Neuronal stem cell (in vitro differentiated cells): Measurements from ENCODE around the gene SLC9A4.

ENCODE experiments used
- DNase-seq: peaks from one replicate; pipeline ENCODE4 v3.0.0-alpha.2; 2013; ENCODE audit warnings: low spot score
- H2AFZ ChIP-seq: one replicate; pipeline ENCODE4 v1.6.1; 2013; ENCODE audit warnings: mild to moderate bottlenecking, low read length, inconsistent platforms
- H2AK5ac ChIP-seq: 2 replicates; pipeline ENCODE4 v1.6.1; 2013; ENCODE audit warnings: low read depth, mild to moderate bottlenecking, inconsistent platforms, low read length, moderate library complexity, mixed read lengths
- H2BK120ac ChIP-seq: 2 replicates; pipeline ENCODE4 v1.6.1; 2013; ENCODE audit warnings: low read depth, mild to moderate bottlenecking, inconsistent platforms, low read length, moderate library complexity, mixed read lengths
- H2BK12ac ChIP-seq: one replicate; pipeline ENCODE4 v1.6.1; 2013; ENCODE audit warnings: low read length, inconsistent platforms
- H2BK15ac ChIP-seq: 2 replicates; pipeline ENCODE4 v1.6.1; 2013; ENCODE audit warnings: mild to moderate bottlenecking, low read length, inconsistent platforms, mixed read lengths
- H2BK5ac ChIP-seq: one replicate; pipeline ENCODE4 v1.6.1; 2013; ENCODE audit warnings: inconsistent platforms, mild to moderate bottlenecking, low read length, moderate library complexity
- H3K14ac ChIP-seq: one replicate; pipeline ENCODE4 v1.6.1; 2013; ENCODE audit warnings: low read length, inconsistent platforms
- H3K18ac ChIP-seq: 2 replicates; pipeline ENCODE4 v1.6.1; 2013; ENCODE audit warnings: low read length, inconsistent platforms
- H3K23ac ChIP-seq: 2 replicates; pipeline ENCODE4 v1.6.1; 2013; ENCODE audit warnings: low read depth, mild to moderate bottlenecking, mixed read lengths, low read length, inconsistent platforms; ENCODE audit not compliant: poor library complexity
- H3K27ac ChIP-seq: replicated peaks from 3 replicates; pipeline ENCODE4 v1.5.1; 2013; ENCODE audit warnings: low read length, inconsistent platforms
- H3K27me3 ChIP-seq, 3 experiments: 2 replicates each; pipeline ENCODE4 v1.6.1; 2013; ENCODE audit warnings: low read length in 3 of 3, mild to moderate bottlenecking in 2 of 3, inconsistent platforms in 1 of 3, low read depth in 1 of 3, mixed read lengths in 1 of 3, moderate library complexity in 1 of 3; ENCODE audit not compliant: control insufficient read depth in 3 of 3, insufficient read depth in 3 of 3
- H3K36me3 ChIP-seq, 2 donors: replicated peaks in 1 of 2; 2 replicates each; pipeline ENCODE4 v1.6.1; 2013; ENCODE audit warnings: low read length in 2 of 2; ENCODE audit not compliant: control insufficient read depth in 2 of 2, insufficient read depth in 2 of 2
- H3K4ac ChIP-seq: 2 replicates; pipeline ENCODE4 v1.6.1; 2013; ENCODE audit warnings: inconsistent platforms, mild to moderate bottlenecking, low read length, moderate library complexity
- H3K4me1 ChIP-seq, 2 donors: 1 replicate in 1 of 2; 2 replicates in 1 of 2; pipeline ENCODE4 v1.6.1; 2013; ENCODE audit warnings: low read length in 2 of 2, low read depth in 1 of 2; ENCODE audit not compliant: control insufficient read depth in 2 of 2, insufficient read depth in 1 of 2
- H3K4me2 ChIP-seq: one replicate; pipeline ENCODE4 v1.6.1; 2013; ENCODE audit warnings: mild to moderate bottlenecking, low read length, inconsistent platforms; ENCODE audit not compliant: insufficient read depth, poor library complexity, severe bottlenecking
- H3K4me3 ChIP-seq, 2 donors: 2 replicates each; pipeline ENCODE4 v1.5.1; 2013; ENCODE audit warnings: low read length in 2 of 2, mild to moderate bottlenecking in 2 of 2, inconsistent platforms in 1 of 2, moderate library complexity in 1 of 2
- H3K79me1 ChIP-seq: one replicate; pipeline ENCODE4 v1.6.1; 2013; ENCODE audit warnings: low read depth, mild to moderate bottlenecking, inconsistent platforms, low read length, moderate library complexity
- H3K9ac ChIP-seq: one replicate; pipeline ENCODE4 v1.6.1; 2013; ENCODE audit warnings: mild to moderate bottlenecking, low read depth, low read length, inconsistent platforms; ENCODE audit not compliant: poor library complexity
- H3K9me3 ChIP-seq, 2 donors: replicated peaks in 1 of 2; 2 replicates each; pipeline versions ENCODE3 to v1.6.1; 2013; ENCODE audit warnings: low read length in 2 of 2, mild to moderate bottlenecking in 2 of 2, inconsistent platforms in 1 of 2, low read depth in 1 of 2, mixed read lengths in 1 of 2, moderate library complexity in 1 of 2; ENCODE audit not compliant: control insufficient read depth in 2 of 2, insufficient read depth in 1 of 2
- H4K8ac ChIP-seq: one replicate; pipeline ENCODE4 v1.6.1; 2013; ENCODE audit warnings: low read depth, mild to moderate bottlenecking, inconsistent platforms, low read length, moderate library complexity
- H4K91ac ChIP-seq: one replicate; pipeline ENCODE4 v1.6.1; 2013; ENCODE audit warnings: low read length, low read depth, mild to moderate bottlenecking, inconsistent platforms; ENCODE audit not compliant: poor library complexity
- WGBS, 2 donors: extraction: QIAGEN DNeasy Blood & Tissue Kit; methylation state at CpG; one replicate each; pipeline ENCODE4 v1.1.7; 2013; ENCODE audit warnings: missing lambda C conversion rate in 2 of 2, mixed read lengths in 1 of 2; ENCODE audit not compliant: insufficient read length in 2 of 2, insufficient replicate concordance in 1 of 2; ENCODE audit errors: extremely low coverage in 2 of 2; 5-methylcytosine and 5-hydroxymethylcytosine counted together

Gene SLC9A4

GRCh38 chr2:102425441-102426132 is 47.4 kb upstream of the SLC9A4 start:
- no peak overlapping the region for H3K18ac ChIP-seq
- H2BK12ac ChIP-seq = no peak overlapping the region
- H3K36me3 ChIP-seq = no peaks in the 10 kb centered on the region
- H4K91ac ChIP-seq = no peak overlapping the region
- DNase-seq = no peak
- H3K9ac ChIP-seq = no peak overlapping the region
- no peak overlapping the region for H3K4me3 ChIP-seq
- H3K79me1 ChIP-seq = no peaks in the 10 kb centered on the region
- WGBS, 2 donors = no CpG with 5 or more reads among the region's 5 CpGs
- no peak overlapping the region for H3K27ac ChIP-seq
- no peak overlapping the region for H3K4ac ChIP-seq
- H2BK5ac ChIP-seq = no peak overlapping the region
- H2BK120ac ChIP-seq = no peak overlapping the region
- no peak overlapping the region for H4K8ac ChIP-seq
- H2AFZ ChIP-seq = no peak overlapping the region
- no peak overlapping the region for H3K4me2 ChIP-seq
- no peak overlapping the region for H3K23ac ChIP-seq
- H3K4me1 ChIP-seq = no peaks in the 10 kb centered on the region
- H3K9me3 ChIP-seq = no peaks in the 10 kb centered on the region
- H2BK15ac ChIP-seq = no peak overlapping the region
- H2AK5ac ChIP-seq = no peak overlapping the region
- peaks cover 0 to 4% (median 0%) of the 10 kb centered on the region in 3 experiments for H3K27me3 ChIP-seq
- H3K14ac ChIP-seq = no peak overlapping the region

GRCh38 chr2:102427249-102427648 is 45.8 kb upstream of the SLC9A4 start:
- no peak overlapping the region for H3K4ac ChIP-seq

GRCh38 chr2:102428573-102428972 is 44.5 kb upstream of the SLC9A4 start:
- DNase-seq = no peak
- no peak overlapping the region for H4K8ac ChIP-seq
- H3K9me3 ChIP-seq = no peaks in the 10 kb centered on the region
- H3K4me1 ChIP-seq = no peaks in the 10 kb centered on the region
- H2AFZ ChIP-seq = no peak overlapping the region
- H3K4ac ChIP-seq = no peak overlapping the region
- WGBS, 2 donors = no CpG with 5 or more reads among the region's 2 CpGs
- H3K4me3 ChIP-seq = no peak overlapping the region
- H2BK15ac ChIP-seq = no peak overlapping the region
- H3K9ac ChIP-seq = no peak overlapping the region
- H3K4me2 ChIP-seq = no peak overlapping the region
- H3K18ac ChIP-seq = no peak overlapping the region
- H3K14ac ChIP-seq = no peak overlapping the region
- H2AK5ac ChIP-seq = no peak overlapping the region
- H3K36me3 ChIP-seq = no peaks in the 10 kb centered on the region
- H3K27me3 ChIP-seq = no peaks in the 10 kb centered on the region
- no peaks in the 10 kb centered on the region for H3K79me1 ChIP-seq
- no peak overlapping the region for H2BK12ac ChIP-seq
- no peak overlapping the region for H4K91ac ChIP-seq
- no peak overlapping the region for H3K27ac ChIP-seq
- no peak overlapping the region for H3K23ac ChIP-seq
- H2BK5ac ChIP-seq = no peak overlapping the region
- no peak overlapping the region for H2BK120ac ChIP-seq

More at GRCh38 chr2:102427249-102427648, 45.8 kb upstream of the SLC9A4 start:
- Histone ChIP-seq H4K91ac (no peak overlapping the region), H3K4me1 (no peaks in the 10 kb centered on the region), H2BK5ac (no peak overlapping the region), H2BK120ac (no peak overlapping the region), H2AFZ (no peak overlapping the region), H3K79me1 (no peaks in the 10 kb centered on the region), H3K27ac (no peak overlapping the region), H3K36me3 (no peaks in the 10 kb centered on the region), H4K8ac (no peak overlapping the region), H2BK12ac (no peak overlapping the region), H3K18ac (no peak overlapping the region), H3K9me3 (no peaks in the 10 kb centered on the region), H3K27me3 (no peaks in the 10 kb centered on the region), H3K23ac (no peak overlapping the region), H3K14ac (no peak overlapping the region), H2BK15ac (no peak overlapping the region), H3K4me3 (no peak overlapping the region), H3K9ac (no peak overlapping the region), H3K4me2 (no peak overlapping the region), H2AK5ac (no peak overlapping the region)
- no CpG with 5 or more reads among the region's 1 CpG for WGBS, 2 donors
- DNase-seq = no peak

GRCh38 chr2:102432386-102432785 is 40.6 kb upstream of the SLC9A4 start:
- Histone ChIP-seq H3K4me3 (no peak overlapping the region), H2AK5ac (no peak overlapping the region), H3K18ac (no peak overlapping the region), H4K8ac (no peak overlapping the region), H2BK5ac (no peak overlapping the region), H3K27ac (no peak overlapping the region), H2AFZ (no peak overlapping the region), H3K4ac (no peak overlapping the region), H3K27me3 (no peaks in the 10 kb centered on the region), H4K91ac (no peak overlapping the region), H3K14ac (no peak overlapping the region), H2BK15ac (no peak overlapping the region), H3K9me3 (no peaks in the 10 kb centered on the region), H3K4me1 (no peaks in the 10 kb centered on the region), H3K23ac (no peak overlapping the region), H3K36me3 (no peaks in the 10 kb centered on the region), H3K9ac (no peak overlapping the region), H3K79me1 (no peaks in the 10 kb centered on the region), H2BK12ac (no peak overlapping the region), H2BK120ac (no peak overlapping the region), H3K4me2 (no peak overlapping the region)
- no peak for DNase-seq
- WGBS, 2 donors = no CpG with 5 or more reads among the region's 2 CpGs
